Fibroblast of pulmonary artery (primary cell): ENCODE measurements around the gene KLK8.

Experiments used
- DNase-seq: peaks from one replicate; pipeline ENCODE4 v3.0.0-alpha.2; 2010; ENCODE audit warnings: low read depth
- H3K4me3 ChIP-seq: replicated peaks from 2 replicates; pipeline ENCODE4 v1.5.1; 2011; ENCODE audit warnings: low read depth, mild to moderate bottlenecking, control low read depth, low read length, moderate library complexity
- TF ChIP-seq, protein P1 (sequence below): IDR thresholded peaks from 2 replicates; pipeline ENCODE4 v1.5.1; 2011; ENCODE audit warnings: mild to moderate bottlenecking, control low read depth, low read length, inconsistent platforms; ENCODE audit errors: missing control alignments

The KLK8 gene

DNA sequence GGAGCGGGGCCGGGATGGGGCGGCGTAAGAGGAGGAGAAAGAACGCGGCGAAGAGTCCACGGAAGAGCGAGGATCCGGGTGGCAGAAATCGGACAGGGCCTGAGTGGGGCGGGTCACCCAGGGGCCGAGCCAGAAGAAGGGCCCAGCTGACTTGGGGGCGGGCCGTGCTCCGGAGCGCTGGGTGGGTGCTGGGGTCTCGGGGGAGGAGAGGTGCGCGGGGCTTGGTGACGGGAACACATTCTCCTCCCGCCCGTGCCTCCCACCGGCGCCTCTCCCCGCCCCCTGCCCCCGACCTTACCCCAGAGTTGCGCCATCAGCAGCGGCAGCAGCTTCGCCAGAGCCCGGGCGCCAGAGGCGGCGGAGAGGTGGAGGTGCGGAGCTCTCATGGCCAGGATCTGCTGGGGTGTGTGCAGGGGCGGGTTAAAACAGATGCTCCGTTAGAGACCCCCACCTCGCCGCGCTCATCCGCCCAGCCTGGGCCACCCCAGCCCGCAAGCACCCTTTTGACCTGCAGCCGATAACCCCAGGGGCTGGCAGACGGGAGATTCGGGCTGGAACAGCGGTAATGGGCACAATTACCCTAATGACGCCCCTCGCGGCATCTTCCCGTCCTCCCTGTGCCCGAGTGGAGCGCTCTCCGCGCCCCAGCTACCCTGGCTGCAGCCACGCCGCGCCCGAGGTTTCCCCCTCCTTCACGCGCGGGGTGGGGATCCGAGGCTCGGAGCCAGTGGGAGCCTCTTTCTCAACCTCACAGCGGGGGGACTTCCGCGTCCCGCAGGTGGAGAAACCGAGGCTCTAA is 17.5 kb upstream of the KLK8 start:
- peak; percentile 6 for DNase-seq
- H3K4me3 ChIP-seq: peak overlapping the region; percentile 32
- TF ChIP-seq, protein P1, sequence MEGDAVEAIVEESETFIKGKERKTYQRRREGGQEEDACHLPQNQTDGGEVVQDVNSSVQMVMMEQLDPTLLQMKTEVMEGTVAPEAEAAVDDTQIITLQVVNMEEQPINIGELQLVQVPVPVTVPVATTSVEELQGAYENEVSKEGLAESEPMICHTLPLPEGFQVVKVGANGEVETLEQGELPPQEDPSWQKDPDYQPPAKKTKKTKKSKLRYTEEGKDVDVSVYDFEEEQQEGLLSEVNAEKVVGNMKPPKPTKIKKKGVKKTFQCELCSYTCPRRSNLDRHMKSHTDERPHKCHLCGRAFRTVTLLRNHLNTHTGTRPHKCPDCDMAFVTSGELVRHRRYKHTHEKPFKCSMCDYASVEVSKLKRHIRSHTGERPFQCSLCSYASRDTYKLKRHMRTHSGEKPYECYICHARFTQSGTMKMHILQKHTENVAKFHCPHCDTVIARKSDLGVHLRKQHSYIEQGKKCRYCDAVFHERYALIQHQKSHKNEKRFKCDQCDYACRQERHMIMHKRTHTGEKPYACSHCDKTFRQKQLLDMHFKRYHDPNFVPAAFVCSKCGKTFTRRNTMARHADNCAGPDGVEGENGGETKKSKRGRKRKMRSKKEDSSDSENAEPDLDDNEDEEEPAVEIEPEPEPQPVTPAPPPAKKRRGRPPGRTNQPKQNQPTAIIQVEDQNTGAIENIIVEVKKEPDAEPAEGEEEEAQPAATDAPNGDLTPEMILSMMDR: no peak

DNA sequence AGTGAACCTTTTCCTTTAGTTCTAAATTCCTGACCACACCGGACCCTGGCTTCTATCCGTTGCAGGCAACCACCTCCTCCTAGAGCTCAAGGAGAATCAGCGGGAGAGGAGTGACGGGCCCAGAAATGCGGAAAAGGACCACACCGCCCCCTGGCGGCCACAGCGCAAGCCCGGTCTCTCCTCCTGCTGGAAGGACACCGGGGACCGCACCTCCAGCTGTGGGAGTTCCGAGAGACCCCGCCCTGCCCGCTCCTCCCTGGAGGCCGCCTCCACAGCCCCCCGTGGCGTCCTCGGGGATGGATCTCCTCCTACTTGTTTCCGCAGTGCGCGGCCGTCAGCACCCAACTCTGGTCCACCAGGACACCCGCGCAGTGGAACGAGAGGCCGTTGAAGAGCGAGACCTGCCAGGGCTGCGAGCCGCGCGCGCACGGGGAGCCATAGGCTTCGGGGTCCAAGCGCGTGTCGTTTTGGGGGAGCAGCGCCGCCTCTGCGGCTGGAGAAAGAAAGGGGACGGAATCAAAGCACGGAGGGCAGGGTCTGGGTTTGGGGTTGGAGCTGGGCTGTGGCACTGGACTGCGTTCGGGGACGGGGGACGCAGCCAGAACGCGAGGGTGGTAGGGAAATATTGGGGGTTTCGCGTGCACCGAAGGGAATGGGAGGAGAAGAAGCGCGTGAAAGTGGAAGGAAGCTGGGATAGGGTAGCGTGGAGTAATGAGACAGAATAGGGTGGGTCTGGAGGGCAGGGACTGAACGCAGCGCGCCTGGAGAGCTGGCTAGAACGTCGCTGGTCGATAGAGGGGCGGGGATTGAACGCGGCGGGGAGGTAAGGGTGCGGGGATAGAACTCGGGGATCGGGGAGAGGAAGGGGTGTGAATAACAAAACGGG is 15.6 kb upstream of the KLK8 start:
- peak; percentile 57 for DNase-seq
- no peak overlapping the region for H3K4me3 ChIP-seq
- TF ChIP-seq, protein P1: peak; percentile 66

GRCh38 chr19:51015691-51016267 is 14.4 kb upstream of the KLK8 start:
- TF ChIP-seq, protein P1: no peak
- no peak overlapping the region for H3K4me3 ChIP-seq
- DNase-seq: no peak

DNA sequence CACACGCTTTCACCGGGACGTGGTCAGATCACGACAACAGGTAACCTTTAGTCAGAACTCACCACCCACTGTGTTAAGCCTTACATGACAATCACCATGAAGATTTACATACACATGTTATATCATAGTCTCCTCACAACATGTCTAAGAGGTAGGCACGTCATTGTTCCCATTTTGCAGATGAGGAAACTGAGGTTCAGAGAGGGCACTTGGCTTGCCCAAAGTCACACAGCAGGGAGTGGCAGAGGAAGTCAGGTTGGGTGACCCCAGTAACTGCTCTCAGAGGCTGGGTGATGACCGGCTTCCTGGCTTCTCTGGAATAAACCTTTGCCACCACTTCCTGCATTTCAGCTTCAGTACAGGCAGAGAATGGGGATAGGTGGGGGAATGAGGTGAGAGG is 12.8 kb upstream of the KLK8 start:
- H3K4me3 ChIP-seq: no peak overlapping the region
- TF ChIP-seq, protein P1: no peak
- DNase-seq: no peak

- TF ChIP-seq, protein P1: no peak
- no peak overlapping the region for H3K4me3 ChIP-seq
- DNase-seq: no peak
Measured at GRCh38 chr19:51012661-51013190, 11.3 kb upstream of the KLK8 start.

- H3K4me3 ChIP-seq: no peak overlapping the region
- no peak for DNase-seq
- TF ChIP-seq, protein P1: no peak
Measured at GRCh38 chr19:51010066-51010795, 8.8 kb upstream of the KLK8 start.
